ENCODE results near the gene TAGLN3.

Gene TAGLN3

GRCh38 chr3:111998636-111999483 lies at the start of gene TAGLN3:
TSS of gene TAGLN3 (plus strand) at chr3:111998922. CDS start at chr3:111999423, 501 bp downstream.
- TF ChIP-seq CTCF (IDR thresholded peaks at IDR 0.05; ENCODE audit: low read depth, low read length) = no peak

GRCh38 chr3:111949712-111950111 lies 49.0 kb upstream of the TAGLN3 start:
- no peak for TF ChIP-seq CTCF (IDR thresholded peaks at IDR 0.05; ENCODE audit: low read depth, low read length)
- H3K4me3 ChIP-seq (ENCODE audit: low read depth, low read length) = no peak overlapping the region

More at GRCh38 chr3:111998636-111999483, at the start of gene TAGLN3:
- H3K4me3 ChIP-seq (ENCODE audit: low read depth, low read length) = peak within 1 kb of the TSS; percentile 50

GRCh38 chr3:111951032-111951431 lies 47.7 kb upstream of the TAGLN3 start:
- TF ChIP-seq CTCF (IDR thresholded peaks at IDR 0.05; ENCODE audit: low read depth, low read length) = no peak

GRCh38 chr3:111952086-111952485 lies 46.6 kb upstream of the TAGLN3 start:
- no peak for TF ChIP-seq CTCF (IDR thresholded peaks at IDR 0.05; ENCODE audit: low read depth, low read length)
- no peak overlapping the region for H3K4me3 ChIP-seq (ENCODE audit: low read depth, low read length)

More at GRCh38 chr3:111951032-111951431, 47.7 kb upstream of the TAGLN3 start:
- H3K4me3 ChIP-seq (ENCODE audit: low read depth, low read length) = no peak overlapping the region

- no peak for TF ChIP-seq CTCF (IDR thresholded peaks at IDR 0.05; ENCODE audit: low read depth, low read length)
- no peak overlapping the region for H3K4me3 ChIP-seq (ENCODE audit: low read depth, low read length)
Observed at GRCh38 chr3:111952866-111953450, 45.8 kb upstream of the TAGLN3 start.

- H3K4me3 ChIP-seq (ENCODE audit: low read depth, low read length) = no peak overlapping the region
- TF ChIP-seq CTCF (IDR thresholded peaks at IDR 0.05; ENCODE audit: low read depth, low read length) = no peak
Observed at GRCh38 chr3:111954228-111954990, 44.3 kb upstream of the TAGLN3 start.
